Natural killer cell treated with Interleukin-12 subunit alpha and Interleukin-12 subunit beta and Interleukin-15 and Interleukin-18, amount 100 ng/mL, for 72 hours (primary cell): ENCODE measurements around the gene PIWIL4. TPM values are rescaled to one million over a fixed set of nuclear protein-coding genes. Genes with fewer than 3 reads are reported as not detected.
"Not testable (repeated sequence)": the region's sequence is repeated elsewhere in the genome, so short reads cannot be mapped to it uniquely, and the experiment has no call there.

ENCODE experiments used
- ATAC-seq, 2 donors: fragments of 150-1000 bp; cut with Tn5 transposase in 1 of 2; sonication (Bioruptor Pico), chemical (Tn5 transposase) in 1 of 2; 2 replicates each; pipeline ENCODE4 v1.10.0; 2021
- DNase-seq: peaks from one replicate; pipeline ENCODE4 v3.0.0; 2022; ENCODE audit warnings: low spot score
- H3K27ac Mint-ChIP-seq, 2 donors: 1 replicate in 1 of 2; 2 replicates in 1 of 2; pipeline ENCODE4 v1.8.0; 2022; ENCODE audit warnings: mixed read lengths in 2 of 2, mild to moderate bottlenecking in 1 of 2, moderate library complexity in 1 of 2
- H3K27me3 Mint-ChIP-seq, 2 donors: 1 replicate in 1 of 2; 2 replicates in 1 of 2; pipeline ENCODE4 v1.8.0; 2022; ENCODE audit warnings: mixed read lengths in 2 of 2
- H3K36me3 Mint-ChIP-seq: one replicate; pipeline ENCODE4 v1.8.0; 2022; ENCODE audit warnings: mixed read lengths
- H3K4me1 Mint-ChIP-seq, 2 donors: 1 replicate in 1 of 2; 2 replicates in 1 of 2; pipeline ENCODE4 v1.8.0; 2022; ENCODE audit warnings: low read depth in 2 of 2, mixed read lengths in 2 of 2, mild to moderate bottlenecking in 1 of 2
- H3K4me3 Mint-ChIP-seq: one replicate; pipeline ENCODE4 v1.8.0; 2022; ENCODE audit warnings: mixed read lengths
- H3K9me3 Mint-ChIP-seq: 2 replicates; pipeline ENCODE4 v1.8.0; 2022; ENCODE audit warnings: mixed read lengths
- total RNA-seq, 2 donors: library from RNA; stranded (reverse); gene quantifications; one replicate each; pipeline ENCODE4 v1.2.3, GENCODE V29; 2022

PIWIL4 gene
- total RNA-seq, 2 donors from 2014 or later, result 0.86 to 1.6 TPM

GRCh38 chr11:94604482-94604881, 37.3 kb downstream of the PIWIL4 start:
- Mint-ChIP-seq H3K27me3 (no peaks in the 10 kb centered on the region), H3K36me3 (peaks cover 5% of the 10 kb centered on the region), H3K4me1 (peaks cover 0 to 4% of the 10 kb centered on the region in 2 donors), H3K9me3 (no peaks in the 10 kb centered on the region), H3K4me3 (no peak overlapping the region), H3K27ac (no peak overlapping the region)
- ATAC-seq (no peak), DNase-seq (no peak)

GRCh38 chr11:94613120-94613519, 46.0 kb downstream of the PIWIL4 start:
- no peak overlapping the region for H3K4me3 Mint-ChIP-seq
- no peaks in the 10 kb centered on the region for H3K27me3 Mint-ChIP-seq
- H3K27ac Mint-ChIP-seq, result no peak overlapping the region
- H3K9me3 Mint-ChIP-seq, result peaks cover 19% of the 10 kb centered on the region
- DNase-seq (no peak), ATAC-seq (no peak)
- peaks cover 37% of the 10 kb centered on the region for H3K36me3 Mint-ChIP-seq
- H3K4me1 Mint-ChIP-seq, result no peaks in the 10 kb centered on the region

- Mint-ChIP-seq H3K9me3 (peaks cover 6% of the 10 kb centered on the region), H3K4me1 (no peaks in the 10 kb centered on the region), H3K27me3 (peaks cover 6 to 10% of the 10 kb centered on the region in 2 donors), H3K36me3 (peaks cover 8% of the 10 kb centered on the region), H3K4me3 (no peak overlapping the region), H3K27ac (no peak overlapping the region)
- DNase-seq (no peak), ATAC-seq (peak; percentile 43 to 65)
These were observed 56.1 kb downstream of the PIWIL4 start for GRCh38 chr11:94623120-94623735.

GRCh38 chr11:94625422-94625821, 58.3 kb downstream of the PIWIL4 start:
- DNase-seq, H3K4me1 Mint-ChIP-seq, H3K36me3 Mint-ChIP-seq, H3K9me3 Mint-ChIP-seq, ATAC-seq, H3K27ac Mint-ChIP-seq, H3K4me3 Mint-ChIP-seq: not testable (repeated sequence)
- peaks cover 6 to 10% of the 10 kb centered on the region in 2 donors for H3K27me3 Mint-ChIP-seq

GRCh38 chr11:94627003-94627560, 59.9 kb downstream of the PIWIL4 start:
- not testable (repeated sequence) for DNase-seq, H3K36me3 Mint-ChIP-seq, ATAC-seq, H3K9me3 Mint-ChIP-seq, H3K4me3 Mint-ChIP-seq, H3K27ac Mint-ChIP-seq, H3K4me1 Mint-ChIP-seq
- H3K27me3 Mint-ChIP-seq, result peaks cover 6 to 17% of the 10 kb centered on the region in 2 donors

- no peak for DNase-seq
- H3K27ac Mint-ChIP-seq, result peak overlapping the region in 1 of 2 donors; percentile 76
- H3K4me1 Mint-ChIP-seq, result peaks cover 0 to 3% of the 10 kb centered on the region in 2 donors
- no peak overlapping the region for H3K4me3 Mint-ChIP-seq
- H3K9me3 Mint-ChIP-seq, result peaks cover 6% of the 10 kb centered on the region
- ATAC-seq, result no peak
- peaks cover 8% of the 10 kb centered on the region for H3K36me3 Mint-ChIP-seq
- peaks cover 6 to 17% of the 10 kb centered on the region in 2 donors for H3K27me3 Mint-ChIP-seq
These were observed 62.6 kb downstream of the PIWIL4 start for GRCh38 chr11:94629741-94630140.

GRCh38 chr11:94630221-94630620, 63.1 kb downstream of the PIWIL4 start:
- Mint-ChIP-seq H3K27ac (peak overlapping the region in 1 of 2 donors; percentile 76), H3K4me1 (peaks cover 0 to 3% of the 10 kb centered on the region in 2 donors), H3K4me3 (no peak overlapping the region), H3K36me3 (peaks cover 8% of the 10 kb centered on the region), H3K27me3 (peaks cover 7 to 17% of the 10 kb centered on the region in 2 donors), H3K9me3 (peaks cover 6% of the 10 kb centered on the region)
- no peak for DNase-seq
- ATAC-seq, result no peak

- Mint-ChIP-seq H3K36me3 (peaks cover 3% of the 10 kb centered on the region), H3K27ac (no peak overlapping the region), H3K9me3 (no peaks in the 10 kb centered on the region), H3K4me1 (peaks cover 0 to 3% of the 10 kb centered on the region in 2 donors), H3K4me3 (no peak overlapping the region), H3K27me3 (peaks cover 2 to 9% of the 10 kb centered on the region in 2 donors)
- ATAC-seq (no peak), DNase-seq (no peak)
These were observed 65.2 kb downstream of the PIWIL4 start for GRCh38 chr11:94632356-94632755.

GRCh38 chr11:94635072-94635471, 67.9 kb downstream of the PIWIL4 start:
- Mint-ChIP-seq H3K4me3 (no peak overlapping the region), H3K27ac (no peak overlapping the region), H3K4me1 (peaks cover 7 to 12% of the 10 kb centered on the region in 2 donors), H3K9me3 (no peaks in the 10 kb centered on the region), H3K36me3 (no peaks in the 10 kb centered on the region), H3K27me3 (peaks cover 2 to 7% of the 10 kb centered on the region in 2 donors)
- DNase-seq (no peak), ATAC-seq (no peak)

- Mint-ChIP-seq H3K36me3 (no peaks in the 10 kb centered on the region), H3K9me3 (no peaks in the 10 kb centered on the region), H3K27me3 (peaks cover 1 to 2% of the 10 kb centered on the region in 2 donors), H3K27ac (no peak overlapping the region), H3K4me3 (no peak overlapping the region), H3K4me1 (peaks cover 7 to 8% of the 10 kb centered on the region in 2 donors)
- no peak for DNase-seq
- ATAC-seq, result no peak
These were observed 69.3 kb downstream of the PIWIL4 start for GRCh38 chr11:94636388-94636949.

GRCh38 chr11:94638301-94638901, 71.2 kb downstream of the PIWIL4 start:
- peaks cover 7 to 8% of the 10 kb centered on the region in 2 donors for H3K4me1 Mint-ChIP-seq
- H3K27ac Mint-ChIP-seq, result no peak overlapping the region
- H3K4me3 Mint-ChIP-seq, result peak overlapping the region; percentile 34
- no peaks in the 10 kb centered on the region for H3K9me3 Mint-ChIP-seq
- peaks cover 2 to 7% of the 10 kb centered on the region in 2 donors for H3K27me3 Mint-ChIP-seq
- H3K36me3 Mint-ChIP-seq, result no peaks in the 10 kb centered on the region
- DNase-seq (no peak), ATAC-seq (peak in 1 of 2 donors; percentile 40)

- Mint-ChIP-seq H3K36me3 (no peaks in the 10 kb centered on the region), H3K27me3 (peaks cover 2 to 7% of the 10 kb centered on the region in 2 donors), H3K9me3 (no peaks in the 10 kb centered on the region), H3K4me3 (peak overlapping the region; percentile 34), H3K27ac (no peak overlapping the region), H3K4me1 (peaks cover 7 to 8% of the 10 kb centered on the region in 2 donors)
- DNase-seq (no peak), ATAC-seq (peak in 1 of 2 donors; percentile 53)
These were observed 71.8 kb downstream of the PIWIL4 start for GRCh38 chr11:94638902-94639373.

GRCh38 chr11:94639901-94640721, 72.9 kb downstream of the PIWIL4 start:
- Mint-ChIP-seq H3K36me3 (no peaks in the 10 kb centered on the region), H3K27me3 (peaks cover 2 to 8% of the 10 kb centered on the region in 2 donors), H3K4me3 (no peak overlapping the region), H3K4me1 (peaks cover 7 to 8% of the 10 kb centered on the region in 2 donors), H3K9me3 (no peaks in the 10 kb centered on the region), H3K27ac (no peak overlapping the region)
- DNase-seq, result no peak
- ATAC-seq, result no peak
